Endodermal cell (in vitro differentiated cells): ENCODE results near the gene TYW1. TPM values are rescaled to one million over a fixed set of nuclear protein-coding genes. Genes with fewer than 3 reads are reported as not detected.
A peak's percentile ranks its signal among the peaks of the same experiment; 100 is the strongest.
"Not testable (repeated sequence)": the region's sequence is repeated elsewhere in the genome, so short reads cannot be mapped to it uniquely, and the experiment has no call there.

Source experiments
- DNase-seq: peaks from one replicate; pipeline ENCODE4 v3.0.0-alpha.2; 2017
- H3K27ac ChIP-seq: 2 replicates; pipeline ENCODE4 v1.5.1; 2013; ENCODE audit warnings: mild to moderate bottlenecking, low read depth, low read length, moderate library complexity
- H3K27me3 ChIP-seq: 2 replicates; pipeline ENCODE4 v1.6.1; 2013; ENCODE audit warnings: mild to moderate bottlenecking, low read length, moderate library complexity; ENCODE audit not compliant: insufficient read depth, control insufficient read depth, poor library complexity, severe bottlenecking
- H3K36me3 ChIP-seq: 2 replicates; pipeline ENCODE4 v1.7.0; 2013; ENCODE audit warnings: mild to moderate bottlenecking, low read length, moderate library complexity; ENCODE audit not compliant: control insufficient read depth, insufficient read depth
- H3K4me1 ChIP-seq: one replicate; pipeline ENCODE4 v1.7.0; 2013; ENCODE audit warnings: low read length; ENCODE audit not compliant: control insufficient read depth, insufficient read depth
- H3K4me3 ChIP-seq: 2 replicates; pipeline ENCODE4 v1.5.1; 2013; ENCODE audit warnings: mild to moderate bottlenecking, low read length, moderate library complexity
- H3K9ac ChIP-seq: 2 replicates; pipeline ENCODE4 v1.6.1; 2013; ENCODE audit warnings: mild to moderate bottlenecking, low read length, moderate library complexity; ENCODE audit not compliant: poor library complexity, severe bottlenecking; ENCODE audit errors: extremely low read depth
- H3K9me3 ChIP-seq: 2 replicates; pipeline ENCODE4 v1.6.1; 2013; ENCODE audit warnings: mild to moderate bottlenecking, low read length, moderate library complexity; ENCODE audit not compliant: control insufficient read depth
- H3K27ac Mint-ChIP-seq: 2 replicates; pipeline ENCODE4 v1.8.0; 2020; ENCODE audit warnings: mixed read lengths
- H3K27me3 Mint-ChIP-seq: 2 replicates; pipeline ENCODE4 v1.8.0; 2021; ENCODE audit warnings: mild to moderate bottlenecking, mixed read lengths; ENCODE audit not compliant: insufficient read depth
- H3K36me3 Mint-ChIP-seq: 2 replicates; pipeline ENCODE4 v1.8.0; 2020; ENCODE audit warnings: low read depth, mixed read lengths
- H3K4me1 Mint-ChIP-seq: 2 replicates; pipeline ENCODE4 v1.8.0; 2020; ENCODE audit warnings: mixed read lengths
- H3K4me3 Mint-ChIP-seq: 2 replicates; pipeline ENCODE4 v1.8.0; 2020; ENCODE audit warnings: mild to moderate bottlenecking, moderate library complexity, mixed read lengths
- H3K9me3 Mint-ChIP-seq: 2 replicates; pipeline ENCODE4 v1.8.0; 2020; ENCODE audit warnings: mild to moderate bottlenecking, mixed read lengths
- CTCF ChIP-seq: fragments of 200-600 bp; sonication (generic); conservative IDR thresholded peaks from 2 replicates; pipeline ENCODE4 v1.5.0; 2021; ENCODE audit warnings: antibody characterized with exemption, mild to moderate bottlenecking
- WGBS, 2 experiments: methylation state at CpG; one replicate each; pipeline versions ENCODE4 v1.1.5 to v1.1.7; 2013; ENCODE audit warnings: missing lambda C conversion rate in 2 of 2, mixed read lengths in 1 of 2; ENCODE audit not compliant: insufficient coverage in 1 of 2, insufficient read length in 1 of 2; 5-methylcytosine and 5-hydroxymethylcytosine counted together
- microRNA-seq: library from miRNA; unstranded; fragments of <30 nt; microRNA quantifications from one replicate; pipeline ENCODE4 v1.2.0, GENCODE V29; 2020; ENCODE audit warnings: borderline microRNAs expressed
- total RNA-seq, 2 donors: library from RNA; stranded (reverse); fragmentation: NEBNext Ultra II Directional in 1 of 2; extraction: Animal tissue kit (Norgen Biotek cat#: 25700) in 1 of 2; gene quantifications; 2 replicates in 1 of 2; 3 replicates in 1 of 2; pipeline ENCODE4 v1.2.1, GENCODE V29; 2021

The TYW1 gene
- total RNA-seq, 2 donors from 2014 or later: 17.8 to 18.7 TPM

GRCh38 chr7:67266070-67266469 is 269.4 kb downstream of the TYW1 start:
- H3K4me3 Mint-ChIP-seq, H3K9me3 ChIP-seq, H3K36me3 ChIP-seq, H3K27me3 ChIP-seq, H3K27ac ChIP-seq, H3K27ac Mint-ChIP-seq, H3K9ac ChIP-seq, H3K4me1 ChIP-seq, H3K4me1 Mint-ChIP-seq, DNase-seq, H3K9me3 Mint-ChIP-seq, H3K4me3 ChIP-seq, H3K36me3 Mint-ChIP-seq: not testable (repeated sequence)
- peaks cover 15% of the 10 kb centered on the region for H3K27me3 Mint-ChIP-seq
- WGBS, 2 experiments: 89 to 96% methylated on average over 1 to 3 of the region's 3 CpGs

GRCh38 chr7:67267914-67268313 is 271.3 kb downstream of the TYW1 start:
- TF ChIP-seq CTCF: no peak
- DNase-seq: peak; percentile 91
- H3K4me1 ChIP-seq: no peaks in the 10 kb centered on the region
- H3K36me3 ChIP-seq: no peaks in the 10 kb centered on the region
- Mint-ChIP-seq H3K4me1 (peaks cover 7% of the 10 kb centered on the region), H3K4me3 (no peak overlapping the region), H3K27me3 (peaks cover 15% of the 10 kb centered on the region), H3K36me3 (peaks cover 9% of the 10 kb centered on the region), H3K27ac (peak overlapping the region; percentile 15), H3K9me3 (no peaks in the 10 kb centered on the region)
- no peak overlapping the region for H3K9ac ChIP-seq
- H3K9me3 ChIP-seq: no peaks in the 10 kb centered on the region
- no peak overlapping the region for H3K27ac ChIP-seq
- 13 to 22% methylated on average over 4 to 7 of the region's 7 CpGs for WGBS, 2 experiments
- no peak overlapping the region for H3K4me3 ChIP-seq
- H3K27me3 ChIP-seq: peaks cover 5% of the 10 kb centered on the region

GRCh38 chr7:67269916-67270315 is 273.3 kb downstream of the TYW1 start:
- H3K4me3 ChIP-seq, H3K9me3 ChIP-seq, H3K4me3 Mint-ChIP-seq, H3K9me3 Mint-ChIP-seq, H3K27ac Mint-ChIP-seq, DNase-seq, H3K27me3 ChIP-seq, H3K4me1 Mint-ChIP-seq, H3K36me3 Mint-ChIP-seq, H3K36me3 ChIP-seq, H3K27ac ChIP-seq, H3K4me1 ChIP-seq, H3K9ac ChIP-seq: not testable (repeated sequence)
- peaks cover 12% of the 10 kb centered on the region for H3K27me3 Mint-ChIP-seq
- WGBS, 2 experiments: 91% methylated on average over 2 of the region's 2 CpGs; no CpG with 5 or more reads in 1 of the 2 experiments

Small RNA genes within 50 kb of the gene (microRNA-seq; reads per million reads assigned to microRNA genes)
- gene MIR4650-1: not detected

Other genes with a start within 250 kb of the TYW1 start
- gene TMEM248, start 75.6 kb upstream of the TYW1 start, total RNA-seq: 10 to 100 TPM; 77.9 to 79.8 TPM
- gene SBDS, start 1.2 kb upstream of the TYW1 start, total RNA-seq: 10 to 100 TPM; 22.6 to 28.5 TPM